GM18519 (cell line): Measurements from ENCODE around the gene PBOV1.
"Not testable (repeated sequence)": the region's sequence is repeated elsewhere in the genome, so short reads cannot be mapped to it uniquely, and the experiment has no call there.

ENCODE experiments used
- ATAC-seq: cut with Tn5 transposase; IDR thresholded peaks from one replicate; pipeline ENCODE4 v1.9.1; 2021; ENCODE audit warnings: mild to moderate bottlenecking, moderate library complexity; ENCODE audit not compliant: unreplicated experiment, low FRiP score

The PBOV1 gene

DNA sequence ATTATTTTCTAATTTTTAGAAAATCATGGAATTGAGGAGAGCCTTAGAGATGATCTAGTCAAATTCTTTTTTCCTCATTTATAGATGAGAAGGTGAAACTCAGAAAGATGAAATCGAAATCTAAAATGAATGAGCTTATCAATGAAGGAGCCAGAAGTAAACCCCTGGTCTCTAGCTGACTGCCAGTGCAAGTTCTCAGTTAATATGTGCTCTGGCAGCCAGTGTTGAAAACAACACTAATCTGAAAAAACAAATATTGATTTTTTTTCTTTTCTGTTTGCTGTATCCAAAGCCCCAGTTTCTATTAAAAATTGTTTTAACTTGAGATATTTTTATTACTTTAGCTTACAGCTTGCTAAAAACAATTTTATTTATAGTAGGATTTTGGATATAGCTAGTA is 21.5 kb upstream of the PBOV1 start:
- ATAC-seq, result no peak

- no peak for ATAC-seq
Observed at GRCh38 chr6:138238368-138238767, 20.1 kb upstream of the PBOV1 start.

- ATAC-seq, result no peak
Observed at GRCh38 chr6:138237463-138237862, 19.2 kb upstream of the PBOV1 start.

DNA sequence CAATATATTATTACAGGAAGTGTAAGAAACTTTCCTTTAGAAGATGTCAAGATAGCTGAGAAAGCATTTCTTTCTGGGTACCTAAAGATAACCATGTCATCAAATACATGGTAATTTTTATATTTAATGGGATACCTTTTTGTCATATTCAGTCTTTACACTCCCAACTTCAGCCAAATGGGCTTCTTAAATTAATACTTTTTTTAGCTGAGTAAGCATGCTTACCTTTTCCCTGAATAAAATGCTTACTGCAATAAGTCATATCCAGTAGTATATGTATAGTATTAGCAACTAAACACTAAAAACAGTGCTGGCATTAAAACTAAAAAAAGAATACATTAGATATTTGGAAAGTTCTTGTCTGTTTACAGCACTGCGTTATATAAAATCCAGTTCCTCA is 17.4 kb upstream of the PBOV1 start:
- no peak for ATAC-seq

GRCh38 chr6:138235205-138235604 is 16.9 kb upstream of the PBOV1 start:
- ATAC-seq, result no peak

GRCh38 chr6:138234363-138234762 is 16.1 kb upstream of the PBOV1 start:
- ATAC-seq, result no peak

DNA sequence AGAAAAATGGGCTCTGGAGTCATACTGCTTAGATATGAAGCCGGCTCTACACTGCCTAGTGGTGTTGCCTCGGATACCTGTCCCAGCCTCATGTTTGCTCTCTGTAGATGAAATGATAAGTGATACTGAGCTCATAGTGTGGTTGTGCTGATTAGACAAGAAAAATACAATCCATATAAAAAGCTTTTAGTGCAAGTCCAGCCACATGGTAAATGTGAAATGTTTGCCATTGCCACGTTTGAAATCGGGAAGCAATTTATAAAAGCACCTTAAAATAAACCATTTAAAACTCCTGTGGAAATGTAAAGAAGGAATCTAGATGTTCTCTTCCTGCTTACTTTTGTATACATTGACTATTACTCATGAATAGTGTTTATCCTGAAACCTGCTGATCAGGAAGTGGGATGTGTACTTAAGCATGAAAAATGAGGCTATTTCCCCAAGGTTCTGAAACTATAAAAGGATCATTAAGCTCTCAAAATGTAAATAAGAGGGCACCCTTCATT is 13.1 kb upstream of the PBOV1 start:
- no peak for ATAC-seq

DNA sequence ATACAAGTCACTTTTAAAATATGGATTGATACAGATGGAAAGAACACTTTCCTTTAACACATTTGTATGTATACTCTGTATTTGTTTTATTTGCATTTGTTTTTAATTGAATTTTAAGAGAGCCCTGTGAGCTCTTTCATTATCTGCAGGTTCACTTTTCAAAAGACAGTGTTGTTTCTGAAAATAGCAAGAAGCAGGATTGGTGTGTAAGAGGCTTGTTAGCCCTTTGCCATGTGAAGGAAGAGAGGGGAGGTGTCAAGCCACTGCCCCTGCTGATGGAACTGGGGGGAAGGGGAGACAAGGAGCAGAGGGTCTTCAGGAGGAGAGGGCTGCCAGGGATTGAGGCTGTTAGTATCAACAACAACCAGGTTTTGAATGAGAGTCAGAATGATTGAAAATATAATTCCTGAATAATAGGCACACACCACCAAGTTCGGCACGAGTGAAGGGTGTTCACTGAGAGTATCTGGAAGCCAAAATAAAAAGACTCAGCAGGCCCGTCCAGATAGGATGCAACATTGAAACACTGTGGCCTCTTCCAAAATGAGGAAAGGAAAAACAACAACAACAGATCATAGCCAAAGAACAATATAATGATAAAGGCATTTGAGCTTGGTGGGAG is 12.6 kb upstream of the PBOV1 start:
- ATAC-seq, result no peak

DNA sequence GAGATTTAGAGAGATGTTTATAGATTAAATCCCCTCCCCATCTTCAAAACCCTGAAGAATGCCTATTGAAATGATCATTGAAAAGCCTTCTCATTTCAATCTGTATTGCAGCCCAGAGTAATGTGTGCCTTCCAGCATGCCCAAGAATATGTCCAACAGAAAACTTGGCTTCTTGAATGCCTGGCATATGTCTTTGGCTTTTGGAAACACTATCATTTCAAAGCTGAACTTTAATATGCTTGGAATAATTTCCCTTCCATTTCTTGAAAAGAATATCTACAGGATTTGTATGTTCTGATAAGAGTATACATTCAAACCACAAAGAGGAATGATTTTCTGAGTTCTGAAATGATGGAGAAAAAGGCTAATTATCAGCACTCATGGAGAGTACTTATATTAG is 11.9 kb upstream of the PBOV1 start:
- ATAC-seq, result no peak

DNA sequence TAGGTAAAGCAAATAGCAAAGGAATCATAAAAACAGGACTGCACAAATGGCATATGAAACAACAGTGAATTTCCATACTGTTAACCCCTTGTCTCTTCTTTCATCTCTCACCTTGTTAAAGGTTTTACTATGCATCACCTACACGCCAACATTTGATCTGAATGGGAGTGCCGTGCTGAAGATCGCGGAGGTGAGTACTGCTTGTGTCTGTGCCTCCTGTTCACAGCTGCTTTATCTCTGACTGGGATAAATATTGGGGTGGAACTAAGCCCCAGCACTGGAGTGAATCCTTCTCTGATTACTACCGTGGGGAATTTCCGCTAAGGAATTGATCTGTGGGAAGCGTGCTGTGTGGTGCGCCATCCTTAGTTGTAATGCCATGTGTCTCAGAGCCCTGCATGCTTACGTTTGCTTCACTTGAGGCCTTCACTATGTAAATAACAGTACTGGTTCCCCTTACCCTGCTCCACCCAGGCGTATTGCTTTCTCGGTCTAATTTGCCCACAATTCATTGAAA is 11.4 kb upstream of the PBOV1 start:
- ATAC-seq, result no peak

GRCh38 chr6:138229072-138229471 is 10.8 kb upstream of the PBOV1 start:
- ATAC-seq, result no peak

GRCh38 chr6:138227316-138227781 is 9.1 kb upstream of the PBOV1 start:
- ATAC-seq, result no peak

DNA sequence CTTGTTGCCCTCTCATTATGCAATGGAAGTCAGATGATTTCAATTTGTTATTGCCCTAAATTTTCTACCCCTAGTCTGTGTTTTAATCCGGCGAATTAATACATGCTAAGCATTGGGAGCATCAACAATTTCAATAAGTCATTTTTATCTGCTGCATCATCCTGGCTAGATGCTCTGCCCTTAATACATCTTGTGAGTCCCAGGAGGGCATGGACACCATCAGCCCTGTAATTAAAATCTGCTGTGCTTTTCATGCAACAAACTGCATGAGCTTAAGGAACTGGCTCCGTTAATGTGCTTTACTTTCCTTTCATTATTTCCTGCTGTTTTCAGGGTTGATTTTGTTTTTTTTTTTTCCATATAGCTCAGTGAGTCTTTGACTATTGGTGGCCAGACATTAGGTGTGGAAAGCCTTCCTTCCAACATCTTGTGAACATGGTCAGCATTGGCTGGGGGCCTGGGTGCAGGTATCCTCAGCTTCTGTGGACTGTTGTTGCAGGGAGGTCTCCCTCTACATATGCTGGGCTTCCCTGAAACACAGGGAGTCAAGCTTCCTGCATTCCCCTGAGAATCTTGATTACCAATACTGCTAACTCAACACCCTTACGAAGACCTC is 8.5 kb upstream of the PBOV1 start:
- ATAC-seq, result no peak

- no peak for ATAC-seq
Observed at GRCh38 chr6:138225953-138226352, 7.7 kb upstream of the PBOV1 start.

DNA sequence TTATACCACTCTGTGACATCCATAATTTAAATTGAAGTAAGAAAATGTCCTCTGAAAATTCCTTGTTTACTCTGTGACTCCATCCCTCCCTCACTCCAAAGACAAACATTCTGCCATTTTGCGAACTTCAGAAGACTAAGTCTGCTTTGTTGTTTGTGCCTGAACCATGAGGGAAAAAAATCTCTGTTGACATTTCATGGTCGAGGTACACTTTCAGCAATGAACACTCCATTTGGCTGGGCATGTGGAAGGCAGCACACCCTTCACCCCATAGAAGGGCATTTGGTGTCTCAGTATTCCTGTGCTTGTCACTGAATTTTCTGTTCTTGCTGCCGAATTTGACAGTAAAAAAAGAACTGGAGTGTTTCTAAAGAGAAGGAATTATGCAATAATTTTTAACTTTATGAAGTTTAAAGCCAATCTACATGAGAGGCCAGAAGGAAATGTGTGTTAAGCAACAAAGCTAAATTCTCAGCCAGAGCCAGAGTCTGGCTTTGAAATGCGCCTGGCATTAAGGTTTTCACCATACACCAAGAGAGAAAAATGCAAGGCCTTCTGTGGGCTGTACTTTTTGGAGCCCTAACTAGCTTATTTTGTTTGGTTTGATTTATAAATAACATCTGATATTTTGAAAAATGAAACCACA is 4.7 kb upstream of the PBOV1 start:
- no peak for ATAC-seq

DNA sequence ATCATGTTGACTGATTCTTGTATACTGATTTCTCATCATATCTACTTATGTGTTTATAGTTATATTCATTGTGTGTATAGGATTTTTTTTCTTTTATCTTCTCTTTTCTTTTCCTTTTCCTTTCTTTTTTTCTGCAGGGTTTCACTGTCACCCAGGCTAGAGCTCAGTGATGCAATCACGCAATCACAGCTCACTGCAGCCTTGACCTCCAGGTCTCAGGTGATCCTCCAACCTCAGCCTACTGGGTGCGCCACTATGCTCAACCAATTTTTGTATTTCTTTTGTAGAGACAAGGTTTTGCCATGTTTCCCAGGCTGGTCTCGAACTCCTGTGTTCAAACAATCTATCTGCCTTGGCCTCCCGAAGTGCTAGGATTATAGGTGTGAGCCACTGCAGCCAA is 1.6 kb upstream of the PBOV1 start:
- no peak for ATAC-seq

DNA sequence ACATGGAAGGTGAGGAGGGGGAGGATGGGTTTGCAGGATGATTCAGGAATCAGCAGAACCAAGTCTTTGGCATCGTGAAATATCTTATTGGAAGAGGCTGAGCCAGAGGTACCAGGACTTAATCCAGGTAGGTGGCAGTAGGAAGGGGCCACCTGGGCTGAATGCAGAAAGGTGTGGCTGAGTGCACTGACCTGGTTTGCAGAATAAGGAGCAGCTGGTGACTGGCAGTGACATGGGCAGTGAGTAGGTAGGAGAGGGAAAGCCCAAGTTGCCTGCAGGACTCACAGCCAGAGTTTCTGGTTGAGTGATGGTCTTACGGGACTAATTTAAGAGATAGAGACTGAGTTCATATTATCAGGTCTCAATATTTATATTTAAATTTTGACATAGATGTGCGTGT is 1.1 kb upstream of the PBOV1 start:
- no peak for ATAC-seq

GRCh38 chr6:138215093-138215782 is 3.1 kb downstream of the PBOV1 start:
- ATAC-seq, result no peak

DNA sequence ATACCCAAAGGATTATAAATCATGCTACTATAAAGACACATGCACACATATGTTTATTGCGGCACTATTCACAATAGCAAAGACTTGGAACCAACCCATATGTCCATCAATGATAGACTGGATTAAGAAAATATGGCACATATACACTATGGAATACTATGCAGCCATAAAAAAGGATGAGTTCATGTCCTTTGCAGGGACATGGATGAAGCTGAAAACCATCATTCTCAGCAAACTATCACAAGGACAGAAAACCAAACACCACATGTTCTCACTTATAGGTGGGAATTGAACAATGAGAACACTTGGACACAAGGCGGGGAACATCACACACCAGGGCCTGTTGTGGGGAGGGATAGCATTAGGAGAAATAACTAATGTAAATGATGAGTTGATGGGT is 5.8 kb downstream of the PBOV1 start:
- not testable (repeated sequence) for ATAC-seq

- ATAC-seq, result no peak
Observed at GRCh38 chr6:138211601-138212000, 6.7 kb downstream of the PBOV1 start.

- no peak for ATAC-seq
Observed at GRCh38 chr6:138211048-138211581, 7.2 kb downstream of the PBOV1 start.
